ENCODE results near the gene UNC13B. TPM values are rescaled to one million over a fixed set of nuclear protein-coding genes. Genes with fewer than 3 reads are reported as not detected.

Gene UNC13B
- total and polyA plus RNA-seq, 2 of the 8 experiments (the other 6 are each of a cell fraction or from before 2014, with no cell fraction given): 23.1 to 51.7 TPM

- no peaks in the 10 kb centered on the region for H3K23me2 ChIP-seq (ENCODE audit: low read depth, low read length)
- H3K4me1 ChIP-seq (replicated peaks in 1 of 4; ENCODE audit: control insufficient read depth in 3 of 4, insufficient read depth in 4 of 4, low read length in 3 of 4): peaks cover 0 to 4% (median 0%) of the 10 kb centered on the region in 4 experiments; a peak in 1 of 7 replicates
- H2BK120ac ChIP-seq (replicated peaks; ENCODE audit: low read depth, low read length): no peak overlapping the region
- H3K23ac ChIP-seq (ENCODE audit: insufficient read length): no peak overlapping the region
- no peak overlapping the region for H2BK20ac ChIP-seq (ENCODE audit: low read length)
- no peak overlapping the region for H3K4me3 ChIP-seq (ENCODE audit: extremely low read depth in 1 of 4, insufficient read depth in 2 of 4, low read depth in 3 of 4, low read length in 4 of 4)
- H2BK5ac ChIP-seq (ENCODE audit: low read depth, low read length): no peak overlapping the region
- H3K27me3 ChIP-seq (replicated peaks in 1 of 4; ENCODE audit: control insufficient read depth in 3 of 4, extremely low read depth in 1 of 4, insufficient read depth in 3 of 4, low read length in 3 of 4): no peaks in the 10 kb centered on the region
- no peak overlapping the region for H3K4ac ChIP-seq (replicated peaks; ENCODE audit: insufficient read length, low read depth, low read length)
- H3K18ac ChIP-seq (ENCODE audit: extremely low read depth, low read length): no peak overlapping the region
- no peak overlapping the region for H2AK5ac ChIP-seq (ENCODE audit: low read depth, low read length)
- no peaks in the 10 kb centered on the region; the same call in none of the 2 replicates for H3K79me1 ChIP-seq (ENCODE audit: low read depth, low read length)
- POLR2A ChIA-PET (ENCODE audit: partially characterized antibody): no interaction called here
- CTCF ChIA-PET (ENCODE audit: partially characterized antibody): interaction anchor here (0.6 to 0.8 kb wide), 2 partner anchors 67 to 113 kb away, joined by 3 read pairs; partner anchors contain the start of gene UNC13B
- H2BK15ac ChIP-seq (ENCODE audit: low read length): no peak overlapping the region
- FAIRE-seq (no peak), DNase-seq (ENCODE audit: low read depth in 1 of 2, low spot score in 2 of 2) (no peak)
- H4K5ac ChIP-seq (ENCODE audit: insufficient read length, low read depth, low read length): no peak overlapping the region
- no peak overlapping the region for H2BK12ac ChIP-seq (ENCODE audit: low read depth, low read length)
- no peak overlapping the region for H3K56ac ChIP-seq (replicated peaks; ENCODE audit: insufficient read length, low read depth, low read length)
- no peaks in the 10 kb centered on the region for H3K36me3 ChIP-seq (ENCODE audit: control insufficient read depth in 2 of 4, insufficient read depth in 4 of 4, low read length in 3 of 4)
- no peak overlapping the region for H4K8ac ChIP-seq (ENCODE audit: extremely low read depth, insufficient read depth, low read length)
- H3K9me3 ChIP-seq (ENCODE audit: insufficient read depth in 2 of 2, low read depth in 1 of 2, low read length in 1 of 2): no peaks in the 10 kb centered on the region
- H3K14ac ChIP-seq (ENCODE audit: insufficient read length): no peak overlapping the region
- no peak overlapping the region for H4K91ac ChIP-seq (replicated peaks; ENCODE audit: insufficient read length, low read length)
- no peak overlapping the region for H3K9ac ChIP-seq (replicated peaks in 1 of 4; ENCODE audit: extremely low read depth in 1 of 4, low read depth in 3 of 4, low read length in 3 of 4)
- no peak overlapping the region for H3K27ac ChIP-seq (ENCODE audit: low read depth, low read length)
- peaks cover 0 to 1% of the 10 kb centered on the region in 2 experiments for H4K20me1 ChIP-seq (replicated peaks in 1 of 2; ENCODE audit: control insufficient read depth in 1 of 2, insufficient read depth in 2 of 2, low read length in 2 of 2)
- H2AFZ ChIP-seq (ENCODE audit: low read length): no peak overlapping the region
- 89% methylated on average over 1 of the region's 1 CpG; no CpG with 5 or more reads in 1 of the 2 experiments for WGBS, 2 experiments (ENCODE audit: extremely low coverage in 1 of 2, insufficient coverage in 1 of 2, insufficient read length in 1 of 2, insufficient replicate concordance in 2 of 2, low coverage in 1 of 2, low lambda C conversion rate in 2 of 2, missing lambda C conversion rate in 1 of 2)
- H3K4me2 ChIP-seq (ENCODE audit: insufficient read depth in 1 of 2, low read depth in 2 of 2, low read length in 2 of 2): no peak overlapping the region
- peaks cover 0 to 4% of the 10 kb centered on the region in 2 experiments; a peak in 1 of 4 replicates for H3K79me2 ChIP-seq (ENCODE audit: control insufficient read depth in 1 of 2, insufficient read depth in 2 of 2, low read length in 2 of 2)
- TF ChIP-seq SP4 (IDR thresholded peaks at IDR 0.05; ENCODE audit: low read length): no peak
- TF ChIP-seq GTF2F1 (IDR thresholded peaks at IDR 0.05; ENCODE audit: borderline replicate concordance, low read depth, low read length): no peak
- no peak for TF ChIP-seq E2F6 (IDR thresholded peaks at IDR 0.05)
- no peak for TF ChIP-seq JUN (IDR thresholded peaks at IDR 0.05; ENCODE audit: low read depth, low read length)
- TF ChIP-seq EGR1 (IDR thresholded peaks at IDR 0.05; ENCODE audit: borderline replicate concordance, low read depth, low read length): no peak
- TF ChIP-seq CTBP2 (IDR thresholded peaks at IDR 0.05; ENCODE audit: borderline replicate concordance, insufficient read depth, insufficient read length, low read length): no peak
- no peak for TF ChIP-seq SUZ12 (IDR thresholded peaks at IDR 0.05; ENCODE audit: low read length)
- TF ChIP-seq POLR2AphosphoS5 (IDR thresholded peaks at IDR 0.05; ENCODE audit: low read depth, low read length): no peak
- no peak for TF ChIP-seq SIRT6 (IDR thresholded peaks at IDR 0.05; ENCODE audit: low read length)
- no peak for TF ChIP-seq SP1 (IDR thresholded peaks at IDR 0.05; ENCODE audit: low read depth, low read length)
- no peak for TF ChIP-seq SAP30 (IDR thresholded peaks at IDR 0.05; ENCODE audit: insufficient read depth, insufficient replicate concordance, low read length)
- no peak for TF ChIP-seq BCL11A (IDR thresholded peaks at IDR 0.05; ENCODE audit: low read depth in 2 of 2, low read length in 2 of 2)
- no peak for TF ChIP-seq TCF12 (IDR thresholded peaks at IDR 0.05; ENCODE audit: low read depth, low read length)
Observed at GRCh38 chr9:35229066-35229778, 67.4 kb downstream of the UNC13B start.
